Measurements from ENCODE around the gene BABAM2. TPM values are rescaled to one million over a fixed set of nuclear protein-coding genes. Genes with fewer than 3 reads are reported as not detected.
"Not testable (repeated sequence)": the region's sequence is repeated elsewhere in the genome, so short reads cannot be mapped to it uniquely, and the experiment has no call there.

BABAM2 gene
- total and polyA plus RNA-seq, 9 of the 15 experiments (the other 6 are each of a cell fraction or from before 2014, with no cell fraction given): 10.9 to 37.4 (median 25.6) TPM

DNA sequence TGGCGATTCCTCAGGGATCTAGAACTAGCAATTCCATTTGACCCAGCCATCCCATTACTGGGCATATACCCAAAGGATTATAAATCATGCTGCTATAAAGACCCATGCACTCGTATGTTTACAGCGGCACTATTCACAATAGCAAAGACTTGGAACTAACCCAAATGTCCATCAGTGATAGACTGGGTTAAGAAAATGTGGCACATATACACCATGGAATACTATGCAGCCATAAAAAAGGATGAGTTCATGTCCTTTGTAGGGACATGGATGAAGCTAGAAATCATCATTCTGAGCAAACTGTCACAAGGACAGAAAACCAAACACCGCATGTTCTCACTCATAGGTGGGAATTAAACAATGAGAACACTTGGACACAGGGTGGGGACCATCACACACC lies 481.2 kb downstream of the BABAM2 start:
- WGBS (ENCODE audit: insufficient coverage, low coverage, missing lambda C conversion rate): 8% methylated on average over 3 of the region's 4 CpGs
- intact Hi-C loops (cut with micrococcal nuclease); BruUV-seq (replicated peaks): not testable (repeated sequence)

DNA sequence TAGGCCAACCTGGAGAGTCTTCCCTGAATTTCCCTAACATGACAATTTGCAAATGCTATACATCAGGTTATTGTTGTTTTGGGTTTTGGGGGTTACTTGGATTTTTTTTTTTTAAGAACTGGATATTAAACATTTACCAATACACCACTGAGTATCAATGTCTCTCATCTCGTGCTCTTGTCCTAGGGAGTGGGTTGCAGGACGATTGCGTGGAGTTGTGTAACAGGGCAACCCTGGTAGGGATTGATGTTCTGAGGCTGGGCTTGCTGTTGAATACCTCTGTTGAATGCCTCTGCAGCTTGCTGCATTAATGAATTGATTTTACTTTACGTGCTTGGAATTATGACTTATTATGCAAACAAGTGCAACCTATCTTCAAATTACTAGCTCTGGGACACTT lies 483.3 kb downstream of the BABAM2 start:
- TF ChIP-seq CEBPG (CRISPR knock-in tag; IDR thresholded peaks at IDR 0.05) (no peak), CEBPG (tag; conservative IDR thresholded peaks at IDR 0.05 in 1 of 2, IDR thresholded peaks at IDR 0.05 in 1 of 2) (peak; percentile 15 to 54; a peak in 2 of 4 replicates), CEBPB (tag; IDR thresholded peaks at IDR 0.05) (0 out of 2 replicates have a peak, but pooled peaks have one; percentile 11)
- TF ChIP-seq, protein P1, sequence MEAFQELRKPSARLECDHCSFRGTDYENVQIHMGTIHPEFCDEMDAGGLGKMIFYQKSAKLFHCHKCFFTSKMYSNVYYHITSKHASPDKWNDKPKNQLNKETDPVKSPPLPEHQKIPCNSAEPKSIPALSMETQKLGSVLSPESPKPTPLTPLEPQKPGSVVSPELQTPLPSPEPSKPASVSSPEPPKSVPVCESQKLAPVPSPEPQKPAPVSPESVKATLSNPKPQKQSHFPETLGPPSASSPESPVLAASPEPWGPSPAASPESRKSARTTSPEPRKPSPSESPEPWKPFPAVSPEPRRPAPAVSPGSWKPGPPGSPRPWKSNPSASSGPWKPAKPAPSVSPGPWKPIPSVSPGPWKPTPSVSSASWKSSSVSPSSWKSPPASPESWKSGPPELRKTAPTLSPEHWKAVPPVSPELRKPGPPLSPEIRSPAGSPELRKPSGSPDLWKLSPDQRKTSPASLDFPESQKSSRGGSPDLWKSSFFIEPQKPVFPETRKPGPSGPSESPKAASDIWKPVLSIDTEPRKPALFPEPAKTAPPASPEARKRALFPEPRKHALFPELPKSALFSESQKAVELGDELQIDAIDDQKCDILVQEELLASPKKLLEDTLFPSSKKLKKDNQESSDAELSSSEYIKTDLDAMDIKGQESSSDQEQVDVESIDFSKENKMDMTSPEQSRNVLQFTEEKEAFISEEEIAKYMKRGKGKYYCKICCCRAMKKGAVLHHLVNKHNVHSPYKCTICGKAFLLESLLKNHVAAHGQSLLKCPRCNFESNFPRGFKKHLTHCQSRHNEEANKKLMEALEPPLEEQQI (IDR thresholded peaks at IDR 0.05): no peak
- Histone ChIP-seq H3K9me1 (ENCODE audit: control insufficient read depth, insufficient read depth, low read length) (no peaks in the 10 kb centered on the region), H3K9ac (ENCODE audit: insufficient read depth in 1 of 2, low read depth in 2 of 2, low read length in 2 of 2) (no peak overlapping the region), H3K27ac (ENCODE audit: extremely low read depth, low read depth, low read length) (no peak overlapping the region), H3K4me3 (no peak overlapping the region), H3K4me1 (replicated peaks in 1 of 2; ENCODE audit: control insufficient read depth in 2 of 2, insufficient read depth in 2 of 2, low read length in 2 of 2) (peaks cover 2 to 11% of the 10 kb centered on the region in 2 experiments; a peak in 4 of 5 replicates), H3K79me2 (ENCODE audit: control insufficient read depth, insufficient read depth, low read length) (no peaks in the 10 kb centered on the region), H4K20me1 (replicated peaks; ENCODE audit: control insufficient read depth, insufficient read depth, low read length) (no peaks in the 10 kb centered on the region), H3K36me3 (ENCODE audit: control insufficient read depth, insufficient read depth, low read length) (no peaks in the 10 kb centered on the region), H3K9me3 (replicated peaks; ENCODE audit: control insufficient read depth, insufficient read depth, low read depth, low read length) (no peaks in the 10 kb centered on the region), H3K4me2 (ENCODE audit: insufficient read depth, low read length) (no peak overlapping the region), H2AFZ (ENCODE audit: low read depth, low read length) (no peak overlapping the region), H3K27me3 (ENCODE audit: control insufficient read depth in 2 of 2, insufficient read depth in 2 of 2, low read length in 2 of 2) (no peaks in the 10 kb centered on the region; a peak in 1 of 5 replicates)
- no TSS peak for BruUV-seq (replicated peaks)
- ATAC-seq (no peak), DNase-seq (ENCODE audit: extremely low read depth in 1 of 4, low spot score in 3 of 4) (no peak), FAIRE-seq (no peak)
- CTCF ChIA-PET (ENCODE audit: low intra/inter-chr PET ratio): no interaction called here
- in situ Hi-C loops (cut with MboI) (no loop called here), intact Hi-C loops (cut with micrococcal nuclease) (no loop called here)
- POLR2A ChIA-PET: no interaction called here
- 10% methylated on average over 4 of the region's 4 CpGs for WGBS (ENCODE audit: insufficient coverage, low coverage, missing lambda C conversion rate)

More for the DNA sequence above, 481.2 kb downstream of the BABAM2 start:
- ATAC-seq; POLR2A ChIA-PET; H4K20me1 ChIP-seq (replicated peaks; ENCODE audit: control insufficient read depth, insufficient read depth, low read length); DNase-seq (ENCODE audit: extremely low read depth in 1 of 4, low spot score in 3 of 4); H3K9me3 ChIP-seq (replicated peaks; ENCODE audit: control insufficient read depth, insufficient read depth, low read depth, low read length); H3K27me3 ChIP-seq (ENCODE audit: control insufficient read depth in 2 of 2, insufficient read depth in 2 of 2, low read length in 2 of 2); CTCF ChIA-PET (ENCODE audit: low intra/inter-chr PET ratio); H3K4me3 ChIP-seq; H3K4me2 ChIP-seq (ENCODE audit: insufficient read depth, low read length); H3K27ac ChIP-seq (ENCODE audit: extremely low read depth, low read depth, low read length); in situ Hi-C loops (cut with MboI); H3K36me3 ChIP-seq (ENCODE audit: control insufficient read depth, insufficient read depth, low read length); H3K9ac ChIP-seq (ENCODE audit: insufficient read depth in 1 of 2, low read depth in 2 of 2, low read length in 2 of 2); H3K9me1 ChIP-seq (ENCODE audit: control insufficient read depth, insufficient read depth, low read length); H3K79me2 ChIP-seq (ENCODE audit: control insufficient read depth, insufficient read depth, low read length); FAIRE-seq; H2AFZ ChIP-seq (ENCODE audit: low read depth, low read length): not testable (repeated sequence)
- TF ChIP-seq ZNF146 (CRISPR knock-in tag; IDR thresholded peaks at IDR 0.05; ENCODE audit: unreplicated experiment): peak; percentile 84
- peaks cover 10 to 15% of the 10 kb centered on the region in 2 experiments for H3K4me1 ChIP-seq (replicated peaks in 1 of 2; ENCODE audit: control insufficient read depth in 2 of 2, insufficient read depth in 2 of 2, low read length in 2 of 2)
